SKM-1 treated with dmso at 0.1 percent for 144 hours (cell line): ENCODE data around the gene ACAP3.
A peak's percentile ranks its signal among the peaks of the same experiment; 100 is the strongest.
"Not testable (repeated sequence)": the region's sequence is repeated elsewhere in the genome, so short reads cannot be mapped to it uniquely, and the experiment has no call there.

Experiments
- DNase-seq: peaks from one replicate; lab custom pipeline; 2025; ENCODE audit not compliant: unreplicated experiment; lab: John Stamatoyannopoulos, UW

Gene ACAP3

GRCh38 chr1:1330366-1331067 lies 22.8 kb upstream of the ACAP3 start:
- DNase-seq = no peak

GRCh38 chr1:1329304-1330210 lies 21.8 kb upstream of the ACAP3 start:
- DNase-seq = no peak

- DNase-seq = no peak
Measured at GRCh38 chr1:1328254-1328653, 20.5 kb upstream of the ACAP3 start.

GRCh38 chr1:1327291-1327690 lies 19.6 kb upstream of the ACAP3 start:
- DNase-seq = no peak

GRCh38 chr1:1326075-1326605 lies 18.4 kb upstream of the ACAP3 start:
- no peak for DNase-seq

GRCh38 chr1:1325288-1326074 lies 17.8 kb upstream of the ACAP3 start:
- no peak for DNase-seq

- peak; percentile 86 for DNase-seq
Measured at GRCh38 chr1:1324524-1325287, 17.0 kb upstream of the ACAP3 start, which contains the start of the genes CPTP and INTS11. CPTP (plus strand) TSS chr1:1324802; CDS start chr1:1326911, 2,109 bp downstream. INTS11 (minus strand) TSS chr1:1324660; CDS start chr1:1324608, 52 bp downstream.

- DNase-seq = no peak
Measured at GRCh38 chr1:1324084-1324523, 16.4 kb upstream of the ACAP3 start.

GRCh38 chr1:1322952-1323351 lies 15.2 kb upstream of the ACAP3 start:
- DNase-seq = no peak

- no peak for DNase-seq
Measured at GRCh38 chr1:1322418-1322817, 14.7 kb upstream of the ACAP3 start.

- DNase-seq = no peak
Measured at GRCh38 chr1:1321477-1321876, 13.7 kb upstream of the ACAP3 start.

- DNase-seq = no peak
Measured at GRCh38 chr1:1320666-1321448, 13.1 kb upstream of the ACAP3 start.

GRCh38 chr1:1319646-1319941 lies 11.9 kb upstream of the ACAP3 start:
- DNase-seq = no peak

GRCh38 chr1:1318777-1319645 lies 11.3 kb upstream of the ACAP3 start:
- no peak for DNase-seq

- no peak for DNase-seq
Measured at GRCh38 chr1:1318131-1318652, 10.5 kb upstream of the ACAP3 start.

- DNase-seq = no peak
Measured at GRCh38 chr1:1317420-1317819, 9.7 kb upstream of the ACAP3 start.

- not testable (repeated sequence) for DNase-seq
Measured at GRCh38 chr1:1316199-1316598, 8.5 kb upstream of the ACAP3 start.

- no peak for DNase-seq
Measured at GRCh38 chr1:1315435-1315954, 7.8 kb upstream of the ACAP3 start.
